Measurements from ENCODE around the gene TLCD1. TPM values are rescaled to one million over a fixed set of nuclear protein-coding genes. Genes with fewer than 3 reads are reported as not detected.
"Not testable (repeated sequence)": the region's sequence is repeated elsewhere in the genome, so short reads cannot be mapped to it uniquely, and the experiment has no call there.

TLCD1 gene
- polyA plus RNA-seq, 1 experiment: 9.8 TPM

DNA sequence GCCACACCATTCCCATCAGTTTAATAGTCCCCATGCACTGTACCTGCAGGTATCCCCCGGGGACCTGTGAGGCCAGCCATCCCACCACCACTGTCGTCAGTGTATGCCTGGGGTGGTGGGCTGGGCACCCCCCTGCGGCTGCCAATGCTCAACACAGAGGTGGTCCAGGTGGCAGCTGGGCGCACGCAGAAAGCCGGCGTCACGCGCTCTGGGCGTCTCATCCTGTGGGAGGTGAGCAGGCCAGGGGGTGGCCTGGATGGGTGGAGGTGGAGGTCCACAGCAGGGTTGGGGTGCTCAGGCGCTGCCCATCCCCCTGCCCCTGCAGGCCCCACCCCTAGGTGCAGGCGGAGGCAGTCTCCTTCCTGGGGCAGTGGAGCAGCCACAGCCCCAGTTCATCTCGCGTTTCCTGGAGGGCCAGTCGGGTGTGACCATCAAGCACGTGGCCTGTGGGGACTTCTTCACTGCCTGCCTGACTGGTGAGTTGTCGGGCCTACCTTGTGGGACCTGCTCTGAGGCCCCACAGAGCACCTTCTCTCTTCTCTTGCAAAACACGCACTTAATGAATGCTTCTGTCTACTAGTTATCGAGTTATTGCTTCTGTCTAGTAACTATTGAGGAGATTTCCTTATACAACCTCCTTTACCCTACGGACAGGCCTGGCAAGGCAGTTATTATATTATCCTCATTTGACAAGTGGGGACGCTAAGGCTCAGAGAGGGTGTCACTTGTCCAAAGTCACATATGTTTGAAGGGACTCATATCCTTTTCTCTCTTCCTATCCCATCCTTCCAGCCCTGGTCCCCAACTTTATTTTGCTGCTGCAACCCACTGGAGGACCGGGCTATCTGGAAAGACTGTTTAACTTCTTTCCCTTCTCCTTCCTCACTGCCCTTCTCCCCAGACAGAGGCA is 12.0 kb upstream of the TLCD1 start:
- Histone ChIP-seq H3K27me3 (ENCODE audit: control insufficient read depth, insufficient read depth, low read length) (no peaks in the 10 kb centered on the region), H3K36me3 (ENCODE audit: control insufficient read depth, insufficient read depth, low read length) (no peaks in the 10 kb centered on the region), H3K4me3 (ENCODE audit: low read depth, low read length) (no peak overlapping the region)
- no peak for DNase-seq (ENCODE audit: low read depth)
- CTCF ChIA-PET: no interaction called here
- POLR2A ChIA-PET: no interaction called here
- TF ChIP-seq, protein P1, sequence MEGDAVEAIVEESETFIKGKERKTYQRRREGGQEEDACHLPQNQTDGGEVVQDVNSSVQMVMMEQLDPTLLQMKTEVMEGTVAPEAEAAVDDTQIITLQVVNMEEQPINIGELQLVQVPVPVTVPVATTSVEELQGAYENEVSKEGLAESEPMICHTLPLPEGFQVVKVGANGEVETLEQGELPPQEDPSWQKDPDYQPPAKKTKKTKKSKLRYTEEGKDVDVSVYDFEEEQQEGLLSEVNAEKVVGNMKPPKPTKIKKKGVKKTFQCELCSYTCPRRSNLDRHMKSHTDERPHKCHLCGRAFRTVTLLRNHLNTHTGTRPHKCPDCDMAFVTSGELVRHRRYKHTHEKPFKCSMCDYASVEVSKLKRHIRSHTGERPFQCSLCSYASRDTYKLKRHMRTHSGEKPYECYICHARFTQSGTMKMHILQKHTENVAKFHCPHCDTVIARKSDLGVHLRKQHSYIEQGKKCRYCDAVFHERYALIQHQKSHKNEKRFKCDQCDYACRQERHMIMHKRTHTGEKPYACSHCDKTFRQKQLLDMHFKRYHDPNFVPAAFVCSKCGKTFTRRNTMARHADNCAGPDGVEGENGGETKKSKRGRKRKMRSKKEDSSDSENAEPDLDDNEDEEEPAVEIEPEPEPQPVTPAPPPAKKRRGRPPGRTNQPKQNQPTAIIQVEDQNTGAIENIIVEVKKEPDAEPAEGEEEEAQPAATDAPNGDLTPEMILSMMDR (IDR thresholded peaks at IDR 0.05; ENCODE audit: insufficient read depth, low read depth, low read length): no peak

DNA sequence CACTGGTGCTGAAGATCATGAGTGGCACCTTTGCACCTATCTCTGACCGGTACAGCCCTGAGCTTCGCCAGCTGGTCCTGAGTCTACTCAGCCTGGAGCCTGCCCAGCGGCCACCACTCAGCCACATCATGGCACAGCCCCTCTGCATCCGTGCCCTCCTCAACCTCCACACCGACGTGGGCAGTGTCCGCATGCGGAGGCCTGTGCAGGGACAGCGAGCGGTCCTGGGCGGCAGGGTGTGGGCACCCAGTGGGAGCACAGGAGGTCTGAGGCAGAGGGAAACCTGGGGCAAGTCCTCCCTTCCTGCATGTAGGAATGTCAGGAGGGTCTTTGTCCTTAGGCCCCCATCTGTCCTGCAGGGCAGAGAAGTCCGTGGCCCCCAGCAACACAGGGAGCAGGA is 11.3 kb upstream of the TLCD1 start:
- CTCF ChIA-PET: no interaction called here

DNA sequence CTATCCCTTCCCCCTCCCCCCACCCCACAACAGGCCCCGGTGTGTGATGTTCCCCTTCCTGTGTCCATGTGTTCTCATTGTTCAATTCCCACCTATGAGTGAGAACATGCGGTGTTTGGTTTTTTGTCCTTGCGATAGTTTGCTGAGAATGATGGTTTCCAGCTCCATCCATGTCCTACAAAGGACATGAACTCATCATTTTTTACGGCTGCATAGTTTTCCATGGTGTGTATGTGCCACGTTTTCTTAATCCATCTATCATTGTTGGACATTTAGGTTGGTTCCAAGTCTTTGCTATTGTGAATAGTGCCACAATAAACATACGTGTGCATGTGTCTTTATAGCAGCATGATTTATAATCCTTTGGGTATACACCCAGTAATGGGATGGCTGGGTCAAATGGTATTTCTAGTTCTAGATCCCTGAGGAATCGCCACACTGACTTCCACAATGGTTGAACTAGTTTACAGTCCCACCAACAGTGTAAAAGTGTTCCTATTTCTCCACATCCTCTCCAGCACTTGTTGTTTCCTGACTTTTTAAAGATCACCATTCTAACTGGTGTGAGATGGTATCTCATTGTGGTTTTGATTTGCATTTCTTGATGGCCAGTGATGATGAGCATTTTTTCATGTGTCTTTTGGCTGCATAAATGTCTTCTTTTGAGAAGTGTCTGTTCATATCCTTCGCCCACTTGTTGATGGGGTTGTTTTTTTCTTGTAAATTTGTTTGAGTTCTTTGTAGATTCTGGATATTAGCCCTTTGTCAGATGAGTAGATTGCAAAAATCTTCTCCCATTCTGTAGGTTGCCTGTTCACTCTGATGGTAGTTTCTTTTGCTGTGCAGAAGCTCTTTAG is 10.1 kb upstream of the TLCD1 start:
- DNase-seq (ENCODE audit: low read depth); H3K4me3 ChIP-seq (ENCODE audit: low read depth, low read length); POLR2A ChIA-PET; H3K27me3 ChIP-seq (ENCODE audit: control insufficient read depth, insufficient read depth, low read length); H3K36me3 ChIP-seq (ENCODE audit: control insufficient read depth, insufficient read depth, low read length): not testable (repeated sequence)
- CTCF ChIA-PET: interaction anchor here (1.3 to 1.4 kb wide), 2 partner anchors 10 to 14 kb away, joined by 4 to 6 read pairs; partner anchors contain the start of gene TLCD1

More for the DNA sequence above, 11.3 kb upstream of the TLCD1 start:
- H3K4me3 ChIP-seq (ENCODE audit: low read depth, low read length): no peak overlapping the region
- H3K36me3 ChIP-seq (ENCODE audit: control insufficient read depth, insufficient read depth, low read length): no peaks in the 10 kb centered on the region
- TF ChIP-seq, protein P1 (IDR thresholded peaks at IDR 0.05; ENCODE audit: insufficient read depth, low read depth, low read length): no peak
- no peaks in the 10 kb centered on the region for H3K27me3 ChIP-seq (ENCODE audit: control insufficient read depth, insufficient read depth, low read length)
- DNase-seq (ENCODE audit: low read depth): no peak
- POLR2A ChIA-PET: no interaction called here

DNA sequence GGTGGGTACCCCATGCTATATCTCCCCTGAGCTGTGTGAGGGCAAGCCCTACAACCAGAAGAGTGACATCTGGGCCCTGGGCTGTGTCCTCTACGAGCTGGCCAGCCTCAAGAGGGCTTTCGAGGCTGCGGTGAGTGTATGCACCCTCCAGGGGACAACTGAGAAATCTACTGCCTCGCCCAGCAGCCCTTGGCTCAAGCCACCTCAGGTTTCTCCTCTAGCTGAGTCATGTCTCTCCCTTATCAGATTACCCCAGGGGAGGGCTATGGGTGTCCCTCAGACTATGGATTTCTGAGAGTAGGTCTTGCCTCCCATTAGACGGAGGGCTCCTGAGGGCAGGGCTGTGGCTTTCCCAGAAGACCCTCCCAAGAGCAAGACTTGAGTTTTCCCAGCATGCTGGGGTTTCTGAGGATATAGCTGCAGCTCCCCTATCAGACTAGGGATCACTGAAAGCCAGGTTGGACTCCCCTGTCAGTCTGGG is 9.2 kb upstream of the TLCD1 start:
- POLR2A ChIA-PET: no interaction called here
- Histone ChIP-seq H3K27me3 (ENCODE audit: control insufficient read depth, insufficient read depth, low read length) (no peaks in the 10 kb centered on the region), H3K36me3 (ENCODE audit: control insufficient read depth, insufficient read depth, low read length) (no peaks in the 10 kb centered on the region), H3K4me3 (ENCODE audit: low read depth, low read length) (no peak overlapping the region)
- CTCF ChIA-PET: interaction anchor here (1.3 to 1.4 kb wide), 2 partner anchors 9 to 15 kb away, joined by 4 to 6 read pairs; partner anchors contain the start of gene TLCD1
- DNase-seq (ENCODE audit: low read depth): no peak
- TF ChIP-seq, protein P1 (IDR thresholded peaks at IDR 0.05; ENCODE audit: insufficient read depth, low read depth, low read length): no peak

DNA sequence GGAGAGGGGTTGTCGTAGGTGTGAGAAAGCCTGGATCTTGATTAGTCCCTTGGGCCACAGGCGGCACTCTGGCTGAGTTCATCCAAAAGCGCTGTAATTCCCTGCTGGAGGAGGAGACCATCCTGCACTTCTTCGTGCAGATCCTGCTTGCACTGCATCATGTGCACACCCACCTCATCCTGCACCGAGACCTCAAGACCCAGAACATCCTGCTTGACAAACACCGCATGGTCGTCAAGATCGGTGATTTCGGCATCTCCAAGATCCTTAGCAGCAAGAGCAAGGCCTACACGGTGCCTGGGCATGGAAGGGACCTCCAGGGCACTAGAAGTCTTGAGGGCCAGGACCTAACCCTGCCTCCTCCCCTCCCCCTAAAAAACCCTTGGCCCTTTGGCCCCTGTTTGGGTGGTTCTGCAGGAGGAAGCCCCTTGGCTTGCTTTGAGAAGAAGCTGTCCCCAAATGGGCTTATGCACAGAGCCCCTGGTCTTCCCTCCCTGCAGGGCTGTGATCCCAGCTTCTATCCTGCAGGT is 8.7 kb upstream of the TLCD1 start:
- no peaks in the 10 kb centered on the region for H3K27me3 ChIP-seq (ENCODE audit: control insufficient read depth, insufficient read depth, low read length)
- no peak overlapping the region for H3K4me3 ChIP-seq (ENCODE audit: low read depth, low read length)
- no peak for DNase-seq (ENCODE audit: low read depth)
- POLR2A ChIA-PET: no interaction called here
- CTCF ChIA-PET: interaction anchor here (1.3 to 1.4 kb wide), 2 partner anchors 8 to 15 kb away, joined by 4 to 6 read pairs; partner anchors contain the start of gene TLCD1
- TF ChIP-seq, protein P1 (IDR thresholded peaks at IDR 0.05; ENCODE audit: insufficient read depth, low read depth, low read length): no peak
- no peaks in the 10 kb centered on the region for H3K36me3 ChIP-seq (ENCODE audit: control insufficient read depth, insufficient read depth, low read length)

Data from BJ (cell line).